Stimulated activated CD4-positive, alpha-beta T cell treated with anti-CD3 and anti-CD28 coated beads, TNF-alpha, amount 100 ng/mL, for 48 hours (primary cell): ENCODE results near the gene B4GALT7.

Source experiments
- DNase-seq, 3 donors: peaks; one replicate each; pipeline ENCODE4 v3.0.0-alpha.2; 2020; ENCODE audit warnings: low read depth in 3 of 3

The B4GALT7 gene

GRCh38 chr5:177593511-177593910, 6.4 kb upstream of the B4GALT7 start:
- no peak for DNase-seq

- no peak for DNase-seq
Observed at GRCh38 chr5:177594071-177594470, 5.9 kb upstream of the B4GALT7 start.

GRCh38 chr5:177595026-177595585, 4.8 kb upstream of the B4GALT7 start:
- DNase-seq, result no peak

GRCh38 chr5:177595991-177596774, 3.7 kb upstream of the B4GALT7 start:
- DNase-seq, result no peak

- DNase-seq, result no peak
Observed at GRCh38 chr5:177596775-177597238, 3.1 kb upstream of the B4GALT7 start.

GRCh38 chr5:177598477-177598876, 1.5 kb upstream of the B4GALT7 start:
- no peak for DNase-seq

GRCh38 chr5:177600508-177601018, 631 bp downstream of the B4GALT7 start:
- DNase-seq, result no peak

- no peak for DNase-seq
Observed at GRCh38 chr5:177601126-177601525, 1.2 kb downstream of the B4GALT7 start.

- no peak for DNase-seq
Observed at GRCh38 chr5:177601577-177602457, 1.9 kb downstream of the B4GALT7 start.

GRCh38 chr5:177602458-177602830, 2.5 kb downstream of the B4GALT7 start:
- no peak for DNase-seq

- no peak for DNase-seq
Observed at GRCh38 chr5:177603631-177604030, 3.7 kb downstream of the B4GALT7 start.

- no peak for DNase-seq
Observed at GRCh38 chr5:177604116-177604521, 4.2 kb downstream of the B4GALT7 start.

- DNase-seq, result no peak
Observed at GRCh38 chr5:177604656-177605055, 4.7 kb downstream of the B4GALT7 start.

GRCh38 chr5:177605078-177605477, 5.1 kb downstream of the B4GALT7 start:
- no peak for DNase-seq

- no peak for DNase-seq
Observed at GRCh38 chr5:177605667-177606066, 5.7 kb downstream of the B4GALT7 start.

- DNase-seq, result no peak
Observed at GRCh38 chr5:177606071-177607051, 6.4 kb downstream of the B4GALT7 start.

GRCh38 chr5:177607115-177607451, 7.2 kb downstream of the B4GALT7 start:
- no peak for DNase-seq

- DNase-seq, result peak; percentile 35 to 52 (median 41)
Observed at GRCh38 chr5:177607452-177608192, 7.7 kb downstream of the B4GALT7 start.

- no peak for DNase-seq
Observed at GRCh38 chr5:177608243-177609075, 8.5 kb downstream of the B4GALT7 start.
